HG03565 (cell line): ENCODE results near the gene SEC63.
"Not testable (repeated sequence)": the region's sequence is repeated elsewhere in the genome, so short reads cannot be mapped to it uniquely, and the experiment has no call there.

Experiments
- ATAC-seq: cut with Tn5 transposase; IDR thresholded peaks from one replicate; pipeline ENCODE4 v1.9.1; 2021; ENCODE audit warnings: mild to moderate bottlenecking, moderate library complexity; ENCODE audit not compliant: unreplicated experiment

SEC63 gene

GRCh38 chr6:107867302-107867615, 90.7 kb downstream of the SEC63 start:
- no peak for ATAC-seq

- no peak for ATAC-seq
These were observed 91.3 kb downstream of the SEC63 start for GRCh38 chr6:107866606-107867301.

- no peak for ATAC-seq
These were observed 93.5 kb downstream of the SEC63 start for GRCh38 chr6:107864226-107865127.

GRCh38 chr6:107862383-107862782, 95.6 kb downstream of the SEC63 start:
- ATAC-seq = no peak

GRCh38 chr6:107860963-107861362, 97.0 kb downstream of the SEC63 start:
- not testable (repeated sequence) for ATAC-seq

GRCh38 chr6:107860144-107860543, 97.9 kb downstream of the SEC63 start:
- ATAC-seq = not testable (repeated sequence)

- ATAC-seq = no peak
These were observed 104.8 kb downstream of the SEC63 start for GRCh38 chr6:107853230-107853629.

GRCh38 chr6:107849325-107849724, 108.7 kb downstream of the SEC63 start:
- no peak for ATAC-seq

GRCh38 chr6:107847844-107848802, 109.9 kb downstream of the SEC63 start:
- no peak for ATAC-seq

GRCh38 chr6:107846262-107846795, 111.7 kb downstream of the SEC63 start:
- ATAC-seq = no peak

GRCh38 chr6:107845777-107846176, 112.2 kb downstream of the SEC63 start:
- ATAC-seq = no peak

GRCh38 chr6:107843400-107843799, 114.6 kb downstream of the SEC63 start:
- ATAC-seq = no peak

- no peak for ATAC-seq
These were observed 116.7 kb downstream of the SEC63 start for GRCh38 chr6:107841275-107841670.

- no peak for ATAC-seq
These were observed 117.3 kb downstream of the SEC63 start for GRCh38 chr6:107840636-107841274.

- no peak for ATAC-seq
These were observed 124.9 kb downstream of the SEC63 start for GRCh38 chr6:107833136-107833535.

- ATAC-seq = no peak
These were observed 125.6 kb downstream of the SEC63 start for GRCh38 chr6:107832151-107833056.

- no peak for ATAC-seq
These were observed 127.9 kb downstream of the SEC63 start for GRCh38 chr6:107830060-107830459.

- no peak for ATAC-seq
These were observed 130.5 kb downstream of the SEC63 start for GRCh38 chr6:107827541-107827940.

- ATAC-seq = no peak
These were observed 134.9 kb downstream of the SEC63 start for GRCh38 chr6:107823047-107823557.
